ENCODE data around the gene CYGB. TPM values are rescaled to one million over a fixed set of nuclear protein-coding genes. Genes with fewer than 3 reads are reported as not detected.

The CYGB gene
- total and polyA plus RNA-seq, 10 of the 15 experiments (the other 5 are each of a cell fraction or from before 2014, with no cell fraction given), result 0.34 TPM; not detected in 9

- intact Hi-C loops (cut with micrococcal nuclease; ENCODE audit: unreplicated experiment), result loop anchor here (10.0 kb wide), 1 partner anchor 132 kb away; no protein-coding TSS in a partner anchor
- in situ Hi-C loops (cut with MboI), result no loop called here
- H3K79me2 ChIP-seq (ENCODE audit: control insufficient read depth, insufficient read depth, low read length), result peaks cover 49% of the 10 kb centered on the region
Measured at GRCh38 chr17:76562734-76563148, 25.2 kb upstream of the CYGB start.

GRCh38 chr17:76561799-76562268 lies 24.3 kb upstream of the CYGB start:
- SMC1A ChIA-PET (ENCODE audit: uncharacterized antibody, unreplicated experiment), result interaction anchor here (1.0 to 7.2 kb wide), 4 partner anchors 11 to 153 kb away, joined by 3 to 87 read pairs (median 5); no protein-coding TSS in a partner anchor
- peak overlapping the region; percentile 74 for H3K4me3 ChIP-seq
- DNase-seq (ENCODE audit: low read depth, low spot score), result no peak
- no peaks in the 10 kb centered on the region for H3K27me3 ChIP-seq (replicated peaks in 1 of 2; ENCODE audit: control insufficient read depth in 2 of 2, insufficient read depth in 2 of 2, low read length in 1 of 2)
- no peak for ATAC-seq
- FAIRE-seq, result no peak
- POLR2A ChIA-PET, result interaction anchor here (0.9 to 1.7 kb wide), 3 partner anchors 18 to 28 kb away, joined by 3 read pairs; no protein-coding TSS in a partner anchor
- H3K9ac ChIP-seq (ENCODE audit: control insufficient read depth, insufficient read depth, low read length), result peak overlapping the region; percentile 99; the same call in 1 of the 2 replicates
- peaks cover 58% of the 10 kb centered on the region for H3K79me2 ChIP-seq (ENCODE audit: control insufficient read depth, insufficient read depth, low read length)
- CTCF ChIA-PET, result interaction anchor here (0.6 to 6.1 kb wide), 6 partner anchors 11 to 255 kb away, joined by 3 to 146 read pairs (median 4); no protein-coding TSS in a partner anchor
- H3K9me3 ChIP-seq (replicated peaks; ENCODE audit: control insufficient read depth, insufficient read depth, low read length), result no peaks in the 10 kb centered on the region
- H4K20me1 ChIP-seq (ENCODE audit: control insufficient read depth, insufficient read depth), result peaks cover 3% of the 10 kb centered on the region; the same call in 1 of the 2 replicates
- no peak overlapping the region for H2AFZ ChIP-seq (ENCODE audit: control insufficient read depth, low read depth, low read length)
- WGBS (ENCODE audit: insufficient coverage, insufficient replicate concordance, low lambda C conversion rate, missing lambda C conversion rate), result 35% methylated on average over 5 of the region's 5 CpGs
- H3K4me1 ChIP-seq (ENCODE audit: control insufficient read depth, insufficient read depth, low read length), result peaks cover 19% of the 10 kb centered on the region
- no TSS peak for BruUV-seq (replicated peaks)
- peak overlapping the region; percentile 95; the same call in 1 of the 2 replicates for H3K27ac ChIP-seq (ENCODE audit: control insufficient read depth, insufficient read depth)
- H3K36me3 ChIP-seq (ENCODE audit: control insufficient read depth in 2 of 2, insufficient read depth in 2 of 2, low read length in 1 of 2), result peaks cover 7 to 26% of the 10 kb centered on the region in 2 experiments
- RAD21 ChIA-PET (ENCODE audit: unreplicated experiment), result interaction anchor here (0.8 to 3.0 kb wide), 4 partner anchors 18 to 62 kb away, joined by 3 to 22 read pairs (median 3); no protein-coding TSS in a partner anchor
- peak overlapping the region; percentile 94 for H3K4me2 ChIP-seq (ENCODE audit: control insufficient read depth, insufficient read depth)
- intact Hi-C loops (cut with micrococcal nuclease; ENCODE audit: unreplicated experiment) (loop anchor here (10.0 kb wide), 1 partner anchor 133 kb away; no protein-coding TSS in a partner anchor), in situ Hi-C loops (cut with MboI) (no loop called here)
- no peak for TF ChIP-seq JUND (IDR thresholded peaks at IDR 0.05; ENCODE audit: low read depth, low read length)
- no peak for TF ChIP-seq SIX5 (IDR thresholded peaks at IDR 0.05; ENCODE audit: low read depth, low read length, severe bottlenecking)
- no peak for TF ChIP-seq RUNX3 (IDR thresholded peaks at IDR 0.05; ENCODE audit: low read length)

More at GRCh38 chr17:76562734-76563148, 25.2 kb upstream of the CYGB start:
- no peak overlapping the region; the same call in 1 of the 2 replicates for H3K9ac ChIP-seq (ENCODE audit: control insufficient read depth, insufficient read depth, low read length)
- peak overlapping the region; percentile 62 for H3K4me2 ChIP-seq (ENCODE audit: control insufficient read depth, insufficient read depth)
- H4K20me1 ChIP-seq (ENCODE audit: control insufficient read depth, insufficient read depth), result peaks cover 3% of the 10 kb centered on the region; the same call in 1 of the 2 replicates
- no peak overlapping the region for H2AFZ ChIP-seq (ENCODE audit: control insufficient read depth, low read depth, low read length)
- ATAC-seq (peak; percentile 9; the same call in 2 of the 3 replicates), DNase-seq (ENCODE audit: low read depth, low spot score) (no peak), FAIRE-seq (no peak)
- 77% methylated on average over 6 of the region's 6 CpGs for WGBS (ENCODE audit: insufficient coverage, insufficient replicate concordance, low lambda C conversion rate, missing lambda C conversion rate)
- POLR2A ChIA-PET, result interaction anchor here (0.7 to 1.7 kb wide), 2 partner anchors 17 to 131 kb away, joined by 3 to 5 read pairs; no protein-coding TSS in a partner anchor
- H3K36me3 ChIP-seq (ENCODE audit: control insufficient read depth in 2 of 2, insufficient read depth in 2 of 2, low read length in 1 of 2), result peaks cover 7 to 26% of the 10 kb centered on the region in 2 experiments
- RAD21 ChIA-PET (ENCODE audit: unreplicated experiment), result interaction anchor here (1.0 to 1.2 kb wide), 2 partner anchors 17 to 35 kb away, joined by 3 read pairs; no protein-coding TSS in a partner anchor
- H3K27ac ChIP-seq (ENCODE audit: control insufficient read depth, insufficient read depth), result peak overlapping the region; percentile 33; the same call in 1 of the 2 replicates
- H3K4me1 ChIP-seq (ENCODE audit: control insufficient read depth, insufficient read depth, low read length), result peaks cover 23% of the 10 kb centered on the region
- TF ChIP-seq JUNB (IDR thresholded peaks at IDR 0.05) (no peak), POLR2AphosphoS5 (IDR thresholded peaks at IDR 0.05; ENCODE audit: low read length) (peak; percentile 44; the same call in 1 of the 2 replicates)
- H3K4me3 ChIP-seq, result 0 out of 2 replicates have a peak overlapping the region, but pooled peaks have one; percentile 1
- BruUV-seq (replicated peaks), result no TSS peak
- CTCF ChIA-PET, result interaction anchor here (0.6 to 1.4 kb wide), 3 partner anchors 33 to 485 kb away, joined by 3 read pairs; no protein-coding TSS in a partner anchor
- SMC1A ChIA-PET (ENCODE audit: uncharacterized antibody, unreplicated experiment), result interaction anchor here (1.0 to 7.2 kb wide), 2 partner anchors 12 to 62 kb away, joined by 3 to 87 read pairs; no protein-coding TSS in a partner anchor
- no peaks in the 10 kb centered on the region for H3K27me3 ChIP-seq (replicated peaks in 1 of 2; ENCODE audit: control insufficient read depth in 2 of 2, insufficient read depth in 2 of 2, low read length in 1 of 2)
- H3K9me3 ChIP-seq (replicated peaks; ENCODE audit: control insufficient read depth, insufficient read depth, low read length), result no peaks in the 10 kb centered on the region
